HepG2 (cell line): Measurements from ENCODE around the gene VEGFA. TPM values are rescaled to one million over a fixed set of nuclear protein-coding genes. Genes with fewer than 3 reads are reported as not detected.
A peak's percentile ranks its signal among the peaks of the same experiment; 100 is the strongest.

Source experiments
- ATAC-seq: fragments of 200-7000 bp; cut with Tn5 transposase; 3 replicates; pipeline ENCODE4 v1.9.1; 2020; ENCODE audit warnings: mild to moderate bottlenecking, moderate library complexity
- BruUV-seq: library from RNA; stranded (reverse); fragments of 400-500 nt; replicated peaks from 2 replicates; lab custom pipeline; 2021; lab: Mats Ljungman, UMichigan
- CTCF ChIA-PET: fragments of 300-600 bp; formaldehyde crosslinking; extraction: SDS; loops from one replicate; lab custom pipeline; 2021; ENCODE audit warnings: low total read pairs, inconsistent platforms, low intra/inter-chr PET ratio; lab: Yijun Ruan, JAX
- POLR2A ChIA-PET: fragments of 350-600 bp; sonication (Branson Sonifier 250); formaldehyde crosslinking; loops from one replicate; lab custom pipeline; 2020; ENCODE audit warnings: antibody characterized with exemption, inconsistent platforms; lab: Yijun Ruan, JAX
- DNase-seq: peaks from one replicate; pipeline ENCODE4 v3.0.0-alpha.2; 2015; ENCODE audit warnings: low spot score
- FAIRE-seq: peaks from 3 replicates; lab custom pipeline; 2011; peaks lifted over from hg19 to GRCh38; lab: Jason Lieb, UNC
- H2AFZ ChIP-seq: one replicate; pipeline ENCODE4 v1.6.1; 2011; ENCODE audit warnings: low read length, inconsistent platforms
- H3K27ac ChIP-seq: fragments of 300-600 bp; 3 replicates; pipeline ENCODE4 v1.8.0; 2011; ENCODE audit warnings: mixed run types, mild to moderate bottlenecking, mixed read lengths, low read length, inconsistent platforms; ENCODE audit not compliant: insufficient read depth; ENCODE audit errors: extremely low read length
- H3K27me3 ChIP-seq, 2 experiments: fragments of 200-600 bp in 1 of 2; 2 replicates in 1 of 2; 3 replicates in 1 of 2; pipeline versions ENCODE4 v1.6.0 to v1.8.0; 2011; ENCODE audit warnings: low read length in 2 of 2, mild to moderate bottlenecking in 2 of 2, moderate library complexity in 2 of 2, inconsistent platforms in 1 of 2; ENCODE audit not compliant: insufficient read depth in 2 of 2, control insufficient read depth in 1 of 2
- H3K36me3 ChIP-seq, 2 experiments: fragments of 200-600 bp in 1 of 2; replicated peaks in 1 of 2; 2 replicates in 1 of 2; 3 replicates in 1 of 2; pipeline versions ENCODE4 v1.5.1 to v1.8.0; 2011; ENCODE audit warnings: low read length in 2 of 2, inconsistent platforms in 1 of 2; ENCODE audit not compliant: insufficient read depth in 2 of 2, control insufficient read depth in 1 of 2
- H3K4me1 ChIP-seq: 2 replicates; pipeline ENCODE4 v1.5.1; 2012; ENCODE audit warnings: low read length, inconsistent platforms; ENCODE audit not compliant: insufficient read depth
- H3K4me2 ChIP-seq: 2 replicates; pipeline ENCODE4 v1.6.0; 2011; ENCODE audit warnings: low read depth, low read length, inconsistent platforms
- H3K4me3 ChIP-seq, 3 experiments: fragments of 200-600 bp in 1 of 3; sonication (generic), shearing (Covaris generic) in 1 of 3; replicated peaks in 1 of 3; 2 replicates each; pipeline ENCODE4 v1.5.1; 2011 to 2016; ENCODE audit warnings: low read length in 3 of 3, inconsistent platforms in 2 of 3, low read depth in 2 of 3, mild to moderate bottlenecking in 2 of 3, control low read depth in 1 of 3, mixed read lengths in 1 of 3; ENCODE audit not compliant: insufficient read depth in 1 of 3
- H3K79me2 ChIP-seq: one replicate; pipeline ENCODE4 v1.6.1; 2011; ENCODE audit warnings: low read length, inconsistent platforms; ENCODE audit not compliant: insufficient read depth
- H3K9ac ChIP-seq: 2 replicates; pipeline ENCODE4 v1.6.0; 2011; ENCODE audit warnings: mild to moderate bottlenecking, low read depth, low read length, inconsistent platforms; ENCODE audit not compliant: insufficient read depth
- H3K9me3 ChIP-seq: 2 replicates; pipeline ENCODE4 v1.5.1; 2012; ENCODE audit warnings: mild to moderate bottlenecking, low read length
- H4K20me1 ChIP-seq: 2 replicates; pipeline ENCODE4 v1.6.0; 2011; ENCODE audit warnings: inconsistent platforms, mild to moderate bottlenecking, low read length, moderate library complexity; ENCODE audit not compliant: insufficient read depth
- CBX1 ChIP-seq: IDR thresholded peaks from one replicate; pipeline ENCODE4 v1.6.1; 2016; ENCODE audit warnings: antibody characterized with exemption, low read depth
- CEBPG ChIP-seq: IDR thresholded peaks from 2 replicates; pipeline ENCODE4 v1.6.1; 2016
- ESRRA ChIP-seq: sonication (generic); formaldehyde crosslinking; IDR thresholded peaks from 2 replicates; pipeline ENCODE4 v1.5.1; 2020; ENCODE audit warnings: mild to moderate bottlenecking, low read depth, missing genetic modification reagents
- FLYWCH1 ChIP-seq: sonication (generic); formaldehyde crosslinking; IDR thresholded peaks from 2 replicates; pipeline ENCODE4 v1.8.1; 2023; ENCODE audit warnings: mild to moderate bottlenecking, missing genetic modification reagents
- HDAC6 ChIP-seq: fragments of 200-600 bp; sonication (generic); IDR thresholded peaks from 2 replicates; pipeline ENCODE4 v1.7.0; 2017; ENCODE audit warnings: mild to moderate bottlenecking, antibody characterized with exemption, low read length, low read depth
- MAFK ChIP-seq, 2 experiments: IDR thresholded peaks in 1 of 2; conservative IDR thresholded peaks in 1 of 2; 2 replicates each; pipeline ENCODE4 v1.6.1; 2011; ENCODE audit warnings: improper control_type of control experiment in 2 of 2, low read length in 2 of 2
- PCBP2 ChIP-seq: fragments of 200-400 bp; formaldehyde crosslinking; optimal IDR thresholded peaks from 2 replicates; pipeline ENCODE3; 2018; ENCODE audit warnings: low read length, low read depth; ENCODE audit not compliant: poor library complexity, severe bottlenecking
- ZFP36 ChIP-seq: fragments of 150-350 bp; IDR thresholded peaks from 2 replicates; pipeline ENCODE4 v1.6.1; 2018; ENCODE audit warnings: borderline replicate concordance, low read length, low read depth; ENCODE audit not compliant: partially characterized antibody
- ZFYVE20 ChIP-seq: sonication (generic); formaldehyde crosslinking; IDR thresholded peaks from 2 replicates; pipeline ENCODE4 v1.8.0; 2023; ENCODE audit warnings: low read depth, mild to moderate bottlenecking, moderate library complexity, missing genetic modification reagents, borderline replicate concordance
- ZNF331 ChIP-seq: sonication (generic); formaldehyde crosslinking; IDR thresholded peaks from 2 replicates; pipeline ENCODE4 v1.4.0; 2020; ENCODE audit warnings: missing genetic modification reagents
- ZNF501 ChIP-seq: sonication (generic); formaldehyde crosslinking; IDR thresholded peaks from 2 replicates; pipeline ENCODE4 v1.5.1; 2020; ENCODE audit warnings: mild to moderate bottlenecking, moderate library complexity, missing genetic modification reagents
- ZNF7 ChIP-seq: IDR thresholded peaks from 2 replicates; pipeline ENCODE4 v1.6.1; 2016; ENCODE audit warnings: missing biosample characterization, missing genetic modification reagents
- WGBS: methylation state at CpG from one replicate; pipeline ENCODE4 v1.1.6; 2017; ENCODE audit warnings: low lambda C conversion rate; 5-methylcytosine and 5-hydroxymethylcytosine counted together
- in situ Hi-C: cut with HindIII; loops from 2 replicates; pipeline ENCODE4 v1.10.0; 2017; ENCODE audit warnings: low pct_unique_long_range_greater_than_20kb; ENCODE audit not compliant: extremely low pct_ligation_motif_present
- intact Hi-C: fragments of 100-400 bp; cut with micrococcal nuclease; formaldehyde crosslinking; loops from one replicate; pipeline ENCODE4 v1.10.0; 2022; ENCODE audit not compliant: unreplicated experiment
- polyA plus RNA-seq, 8 experiments: library from polyadenylated mRNA; depleted of rRNA in 3 of 8; stranded (reverse) in 7 of 8; unstranded in 1 of 8; fragments of >200 nt; fragmentation: Illumina TruSeq in 4 of 8; extraction: Trizol in 4 of 8; gene quantifications; 2 replicates each; pipeline versions ENCODE4 v1.2.1 to v1.2.3, GENCODE V29; 2011 to 2016; ENCODE audit warnings: low read depth in 4 of 8, missing spikeins in 1 of 8, mixed read lengths in 1 of 8; ENCODE audit not compliant: insufficient read depth in 1 of 8
- total RNA-seq, 5 experiments: library from RNA; depleted of rRNA; stranded (reverse); fragments of >200 nt; fragmentation: Illumina TruSeq; extraction: Trizol; gene quantifications; 2 replicates each; pipeline ENCODE4 v1.2.3, GENCODE V29; 2016; ENCODE audit warnings: low read depth in 1 of 5
- TF ChIP-seq, protein P1 (sequence below): sonication (generic); formaldehyde crosslinking; conservative IDR thresholded peaks from 2 replicates; pipeline ENCODE4 v1.8.0; 2022; ENCODE audit warnings: mild to moderate bottlenecking, moderate library complexity, missing genetic modification reagents
- TF ChIP-seq, protein P2 (sequence below): sonication (generic); formaldehyde crosslinking; IDR thresholded peaks from 2 replicates; pipeline ENCODE4 v1.4.0; 2020; ENCODE audit warnings: low read depth, mild to moderate bottlenecking, missing genetic modification reagents
- TF ChIP-seq, protein P3 (sequence below): sonication (generic); formaldehyde crosslinking; IDR thresholded peaks from 2 replicates; pipeline ENCODE4 v1.5.1; 2020; ENCODE audit warnings: missing genetic modification reagents, mild to moderate bottlenecking, borderline replicate concordance

Gene VEGFA
- total and polyA plus RNA-seq, 2 of the 13 experiments (the other 11 are each of a cell fraction or from before 2014, with no cell fraction given) = 68.1 to 629 TPM

DNA sequence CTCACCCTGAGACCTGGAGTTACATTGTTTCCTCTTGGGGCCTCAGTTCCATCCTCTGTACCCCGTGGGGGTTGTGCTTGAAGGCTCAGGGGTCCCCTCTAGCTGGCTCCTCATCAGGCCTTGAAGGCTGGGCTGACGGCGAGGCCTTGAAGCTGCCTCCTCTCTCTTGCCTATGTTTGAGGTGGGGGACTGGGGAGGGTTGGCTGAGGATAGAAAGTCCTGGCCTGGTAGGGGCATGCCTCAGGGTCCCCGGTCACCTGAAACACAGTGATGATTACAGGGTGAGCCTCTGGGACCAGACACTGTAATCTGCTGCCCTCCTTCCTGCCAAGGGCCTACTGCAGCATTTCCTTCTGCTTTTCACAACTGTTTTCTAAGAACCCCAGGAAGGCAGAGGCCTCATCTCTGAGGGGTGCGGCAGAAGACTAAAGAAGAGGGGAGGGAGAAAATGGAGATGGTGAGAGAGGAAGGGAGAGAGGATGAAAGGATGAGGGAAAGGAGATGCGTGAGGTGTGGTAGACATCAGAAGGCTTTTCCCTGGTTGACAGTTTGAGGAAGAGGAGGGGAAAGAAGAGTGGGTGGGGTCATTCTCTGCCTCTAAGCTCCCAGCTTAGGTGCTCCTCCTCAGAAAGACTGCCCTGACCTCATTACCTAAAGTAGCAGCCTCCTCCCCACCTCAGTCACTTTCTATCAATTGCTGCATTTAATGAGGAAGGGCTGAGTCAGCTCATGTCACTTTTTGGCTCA is 29.7 kb downstream of the VEGFA start:
- intact Hi-C loops = no loop called here
- DNase-seq (no peak), ATAC-seq (no peak), FAIRE-seq (no peak)
- H3K36me3 ChIP-seq = no peaks in the 10 kb centered on the region
- BruUV-seq = no TSS peak
- H3K79me2 ChIP-seq = no peaks in the 10 kb centered on the region
- peaks cover 93% of the 10 kb centered on the region for H3K4me1 ChIP-seq
- CTCF ChIA-PET = no interaction called here
- no peak overlapping the region; the same call in 1 of the 2 replicates for H3K4me2 ChIP-seq
- in situ Hi-C loops = no loop called here
- 49% methylated on average over 3 of the region's 6 CpGs for WGBS
- H2AFZ ChIP-seq = no peak overlapping the region
- no peaks in the 10 kb centered on the region for H3K9me3 ChIP-seq
- H3K9ac ChIP-seq = no peak overlapping the region
- TF ChIP-seq MAFK (conservative IDR thresholded peaks at IDR 0.05 in 1 of 2, IDR thresholded peaks at IDR 0.05 in 1 of 2; ENCODE audit: low read length in 2 of 2) (peak; percentile 27 to 53; a peak in 3 of 4 replicates), PCBP2 (no peak), ZNF331 (CRISPR knock-in tag) (no peak), HDAC6 (no peak), ZNF7 (CRISPR knock-in tag) (no peak), ZNF501 (CRISPR knock-in tag) (0 out of 2 replicates have a peak, but pooled peaks have one; percentile 5), ZFP36 (no peak), CEBPG (CRISPR knock-in tag) (no peak), CBX1 (no peak), ZFYVE20 (CRISPR knock-in tag) (no peak), ESRRA (CRISPR knock-in tag) (no peak), FLYWCH1 (CRISPR knock-in tag) (no peak)
- TF ChIP-seq, protein P1, sequence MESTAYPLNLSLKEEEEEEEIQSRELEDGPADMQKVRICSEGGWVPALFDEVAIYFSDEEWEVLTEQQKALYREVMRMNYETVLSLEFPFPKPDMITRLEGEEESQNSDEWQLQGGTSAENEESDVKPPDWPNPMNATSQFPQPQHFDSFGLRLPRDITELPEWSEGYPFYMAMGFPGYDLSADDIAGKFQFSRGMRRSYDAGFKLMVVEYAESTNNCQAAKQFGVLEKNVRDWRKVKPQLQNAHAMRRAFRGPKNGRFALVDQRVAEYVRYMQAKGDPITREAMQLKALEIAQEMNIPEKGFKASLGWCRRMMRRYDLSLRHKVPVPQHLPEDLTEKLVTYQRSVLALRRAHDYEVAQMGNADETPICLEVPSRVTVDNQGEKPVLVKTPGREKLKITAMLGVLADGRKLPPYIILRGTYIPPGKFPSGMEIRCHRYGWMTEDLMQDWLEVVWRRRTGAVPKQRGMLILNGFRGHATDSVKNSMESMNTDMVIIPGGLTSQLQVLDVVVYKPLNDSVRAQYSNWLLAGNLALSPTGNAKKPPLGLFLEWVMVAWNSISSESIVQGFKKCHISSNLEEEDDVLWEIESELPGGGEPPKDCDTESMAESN (CRISPR knock-in tag) = no peak
- TF ChIP-seq, protein P2, sequence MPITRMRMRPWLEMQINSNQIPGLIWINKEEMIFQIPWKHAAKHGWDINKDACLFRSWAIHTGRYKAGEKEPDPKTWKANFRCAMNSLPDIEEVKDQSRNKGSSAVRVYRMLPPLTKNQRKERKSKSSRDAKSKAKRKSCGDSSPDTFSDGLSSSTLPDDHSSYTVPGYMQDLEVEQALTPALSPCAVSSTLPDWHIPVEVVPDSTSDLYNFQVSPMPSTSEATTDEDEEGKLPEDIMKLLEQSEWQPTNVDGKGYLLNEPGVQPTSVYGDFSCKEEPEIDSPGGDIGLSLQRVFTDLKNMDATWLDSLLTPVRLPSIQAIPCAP (CRISPR knock-in tag) = no peak
- TF ChIP-seq, protein P3, sequence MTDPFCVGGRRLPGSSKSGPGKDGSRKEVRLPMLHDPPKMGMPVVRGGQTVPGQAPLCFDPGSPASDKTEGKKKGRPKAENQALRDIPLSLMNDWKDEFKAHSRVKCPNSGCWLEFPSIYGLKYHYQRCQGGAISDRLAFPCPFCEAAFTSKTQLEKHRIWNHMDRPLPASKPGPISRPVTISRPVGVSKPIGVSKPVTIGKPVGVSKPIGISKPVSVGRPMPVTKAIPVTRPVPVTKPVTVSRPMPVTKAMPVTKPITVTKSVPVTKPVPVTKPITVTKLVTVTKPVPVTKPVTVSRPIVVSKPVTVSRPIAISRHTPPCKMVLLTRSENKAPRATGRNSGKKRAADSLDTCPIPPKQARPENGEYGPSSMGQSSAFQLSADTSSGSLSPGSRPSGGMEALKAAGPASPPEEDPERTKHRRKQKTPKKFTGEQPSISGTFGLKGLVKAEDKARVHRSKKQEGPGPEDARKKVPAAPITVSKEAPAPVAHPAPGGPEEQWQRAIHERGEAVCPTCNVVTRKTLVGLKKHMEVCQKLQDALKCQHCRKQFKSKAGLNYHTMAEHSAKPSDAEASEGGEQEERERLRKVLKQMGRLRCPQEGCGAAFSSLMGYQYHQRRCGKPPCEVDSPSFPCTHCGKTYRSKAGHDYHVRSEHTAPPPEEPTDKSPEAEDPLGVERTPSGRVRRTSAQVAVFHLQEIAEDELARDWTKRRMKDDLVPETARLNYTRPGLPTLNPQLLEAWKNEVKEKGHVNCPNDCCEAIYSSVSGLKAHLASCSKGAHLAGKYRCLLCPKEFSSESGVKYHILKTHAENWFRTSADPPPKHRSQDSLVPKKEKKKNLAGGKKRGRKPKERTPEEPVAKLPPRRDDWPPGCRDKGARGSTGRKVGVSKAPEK = no peak
- H3K27me3 ChIP-seq = peaks cover 2 to 4% of the 10 kb centered on the region in 2 experiments; a peak in 1 of 5 replicates
- no peaks in the 10 kb centered on the region for H4K20me1 ChIP-seq
- POLR2A ChIA-PET = interaction anchor here (0.5 to 1.0 kb wide), 3 partner anchors 25 to 1604 kb away, joined by 4 read pairs; partner anchors contain the start of gene VEGFA
- no peak overlapping the region for H3K27ac ChIP-seq
- no peak overlapping the region; a peak in 1 of 6 replicates for H3K4me3 ChIP-seq
